Muscle of back (tissue), 11 donors: ENCODE measurements around the gene ADAMTS1. TPM values are rescaled to one million over a fixed set of nuclear protein-coding genes. Genes with fewer than 3 reads are reported as not detected.
A peak's percentile ranks its signal among the peaks of the same experiment; 100 is the strongest.

Experiments
- DNase-seq, 3 donors: peaks; one replicate each; pipeline versions ENCODE4 v3.0.0 to v3.0.0-alpha.2; 2013
- polyA plus RNA-seq, 10 donors: library from polyadenylated mRNA; unstranded; fragments of 120-200 nt; gene quantifications; one replicate each; pipeline ENCODE4 v1.2.1, GENCODE V29; 2013; ENCODE audit not compliant: insufficient read length in 10 of 10

ADAMTS1 gene
- polyA plus RNA-seq, 10 donors = 22.3 to 39.1 (median 27.1) TPM

GRCh38 chr21:26788790-26789189 is 56.4 kb downstream of the ADAMTS1 start:
- DNase-seq = peak in 2 of 3 donors; percentile 63 to 73

Other genes starting within 250 kb of the ADAMTS1 start
- 10 to 100 TPM; 14.2 to 21.2 (median 18.1) TPM for gene ADAMTS5, start 121.7 kb upstream of the ADAMTS1 start, polyA plus RNA-seq